ENCODE data around the gene MID1.

Gene MID1

DNA sequence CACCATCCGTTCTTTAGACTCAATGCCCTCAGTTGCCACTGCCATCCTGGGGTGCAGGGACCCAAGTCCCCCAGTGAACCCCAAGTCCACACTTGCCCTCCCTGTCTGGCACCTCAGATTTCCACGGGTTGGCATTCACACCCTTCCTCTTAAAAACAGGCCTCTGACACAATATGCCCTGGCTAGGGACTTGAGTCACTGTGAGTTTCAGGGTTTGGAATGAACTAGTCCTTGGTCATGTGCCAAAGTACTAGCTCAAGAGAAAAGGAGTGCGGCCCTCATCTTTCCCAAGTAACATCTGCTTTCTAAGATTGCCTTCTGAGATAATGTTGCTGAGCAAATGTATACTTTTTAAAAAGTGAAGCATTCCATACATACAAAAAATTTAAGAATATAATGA, 134.0 kb downstream of the MID1 start:
- no peaks in the 10 kb centered on the region for H3K27me3 ChIP-seq (replicated peaks; ENCODE audit: control insufficient read depth, insufficient read depth, low read length)
- TF ChIP-seq, protein P1, sequence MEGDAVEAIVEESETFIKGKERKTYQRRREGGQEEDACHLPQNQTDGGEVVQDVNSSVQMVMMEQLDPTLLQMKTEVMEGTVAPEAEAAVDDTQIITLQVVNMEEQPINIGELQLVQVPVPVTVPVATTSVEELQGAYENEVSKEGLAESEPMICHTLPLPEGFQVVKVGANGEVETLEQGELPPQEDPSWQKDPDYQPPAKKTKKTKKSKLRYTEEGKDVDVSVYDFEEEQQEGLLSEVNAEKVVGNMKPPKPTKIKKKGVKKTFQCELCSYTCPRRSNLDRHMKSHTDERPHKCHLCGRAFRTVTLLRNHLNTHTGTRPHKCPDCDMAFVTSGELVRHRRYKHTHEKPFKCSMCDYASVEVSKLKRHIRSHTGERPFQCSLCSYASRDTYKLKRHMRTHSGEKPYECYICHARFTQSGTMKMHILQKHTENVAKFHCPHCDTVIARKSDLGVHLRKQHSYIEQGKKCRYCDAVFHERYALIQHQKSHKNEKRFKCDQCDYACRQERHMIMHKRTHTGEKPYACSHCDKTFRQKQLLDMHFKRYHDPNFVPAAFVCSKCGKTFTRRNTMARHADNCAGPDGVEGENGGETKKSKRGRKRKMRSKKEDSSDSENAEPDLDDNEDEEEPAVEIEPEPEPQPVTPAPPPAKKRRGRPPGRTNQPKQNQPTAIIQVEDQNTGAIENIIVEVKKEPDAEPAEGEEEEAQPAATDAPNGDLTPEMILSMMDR (IDR thresholded peaks at IDR 0.05; ENCODE audit: insufficient read depth, low read length, poor library complexity, severe bottlenecking), result no peak
- no peak for DNase-seq (ENCODE audit: extremely low read depth, insufficient read length)
- H3K4me3 ChIP-seq (replicated peaks; ENCODE audit: low read depth, low read length), result no peak overlapping the region
- H3K36me3 ChIP-seq (ENCODE audit: control insufficient read depth, insufficient read depth, low read length), result no peaks in the 10 kb centered on the region

DNA sequence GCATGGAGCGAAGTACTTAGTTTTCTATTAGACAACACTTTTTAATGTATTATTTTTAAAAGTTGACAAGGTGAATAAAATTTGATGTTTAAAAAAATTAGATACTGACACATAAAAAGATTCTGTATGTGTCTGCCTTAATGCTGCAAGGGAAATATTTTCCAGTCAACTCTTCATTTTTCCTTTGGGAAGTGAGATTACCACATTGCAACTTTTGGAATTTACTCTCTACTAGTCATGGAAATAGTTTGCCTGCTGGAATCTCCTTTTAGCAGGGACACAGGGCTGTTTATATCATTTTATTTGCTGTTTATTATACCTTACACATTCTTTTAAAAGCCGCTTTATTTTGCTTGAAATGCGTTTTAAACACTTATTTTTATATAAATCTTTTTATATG, 135.1 kb downstream of the MID1 start:
- Histone ChIP-seq H3K36me3 (ENCODE audit: control insufficient read depth, insufficient read depth, low read length) (no peaks in the 10 kb centered on the region), H3K27me3 (replicated peaks; ENCODE audit: control insufficient read depth, insufficient read depth, low read length) (no peaks in the 10 kb centered on the region), H3K4me3 (replicated peaks; ENCODE audit: low read depth, low read length) (no peak overlapping the region)
- TF ChIP-seq, protein P1 (IDR thresholded peaks at IDR 0.05; ENCODE audit: insufficient read depth, low read length, poor library complexity, severe bottlenecking), result no peak
- no peak for DNase-seq (ENCODE audit: extremely low read depth, insufficient read length)

DNA sequence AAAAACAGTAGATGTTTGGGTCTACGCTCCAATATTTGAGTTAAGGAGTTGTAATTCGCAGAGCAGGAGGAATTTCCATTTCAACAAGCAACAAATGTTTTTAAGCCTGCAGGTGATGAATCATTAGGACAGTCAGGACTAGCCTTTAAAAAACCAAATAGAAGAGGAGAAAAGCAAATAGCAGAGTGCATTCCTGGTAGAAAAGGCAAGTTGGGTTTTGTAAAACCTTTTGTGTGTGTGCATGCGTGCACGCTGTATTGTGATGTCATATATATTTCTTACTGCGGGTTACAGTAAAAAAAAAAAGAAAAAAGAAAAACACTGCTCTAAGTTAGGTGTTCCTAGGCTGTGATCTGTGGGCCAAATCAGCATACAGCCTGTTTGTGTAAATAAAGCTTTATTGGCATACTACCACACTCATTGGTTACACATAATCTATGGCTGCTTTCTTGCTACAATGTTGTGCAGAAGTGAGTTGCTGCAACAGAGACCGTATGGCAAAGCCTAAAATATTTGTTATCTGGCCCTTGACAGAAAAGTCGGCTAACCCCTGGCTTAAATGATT, 135.6 kb downstream of the MID1 start:
- no peak overlapping the region for H3K4me3 ChIP-seq (replicated peaks; ENCODE audit: low read depth, low read length)
- DNase-seq (ENCODE audit: extremely low read depth, insufficient read length), result no peak
- no peaks in the 10 kb centered on the region for H3K27me3 ChIP-seq (replicated peaks; ENCODE audit: control insufficient read depth, insufficient read depth, low read length)
- TF ChIP-seq, protein P1 (IDR thresholded peaks at IDR 0.05; ENCODE audit: insufficient read depth, low read length, poor library complexity, severe bottlenecking), result no peak
- no peaks in the 10 kb centered on the region for H3K36me3 ChIP-seq (ENCODE audit: control insufficient read depth, insufficient read depth, low read length)

DNA sequence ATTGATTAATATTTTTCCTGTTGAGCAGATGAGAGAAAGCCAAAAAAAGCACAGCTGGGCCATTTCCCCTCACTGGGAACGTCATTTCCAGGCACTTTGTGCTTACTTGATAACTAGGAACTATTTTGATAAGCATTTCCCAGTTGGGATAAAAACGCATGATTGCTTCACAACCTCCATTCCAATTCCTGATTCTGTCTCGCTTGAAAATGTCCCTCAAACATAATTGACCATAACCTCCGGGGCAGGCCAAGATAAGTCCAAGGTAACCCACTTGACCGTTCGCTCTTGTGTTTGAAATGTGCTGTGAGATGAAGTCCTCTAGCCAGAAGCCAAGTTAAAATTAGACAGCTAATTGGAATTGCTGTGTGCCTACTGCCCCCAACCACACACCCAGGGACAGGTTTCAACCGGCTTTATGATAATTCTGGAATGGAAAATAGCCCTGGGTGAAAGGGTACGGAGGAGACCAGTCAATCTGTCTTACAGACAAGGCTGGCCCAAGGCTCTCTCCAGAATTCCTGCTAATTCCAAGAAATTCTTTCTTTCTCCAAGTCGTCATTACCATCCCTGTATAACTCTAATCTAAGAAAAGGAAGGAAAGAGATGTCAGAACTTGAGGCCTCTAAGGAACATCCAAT, 137.1 kb downstream of the MID1 start:
- TF ChIP-seq, protein P1 (IDR thresholded peaks at IDR 0.05; ENCODE audit: insufficient read depth, low read length, poor library complexity, severe bottlenecking), result no peak
- Histone ChIP-seq H3K36me3 (ENCODE audit: control insufficient read depth, insufficient read depth, low read length) (no peaks in the 10 kb centered on the region), H3K4me3 (replicated peaks; ENCODE audit: low read depth, low read length) (no peak overlapping the region)

DNA sequence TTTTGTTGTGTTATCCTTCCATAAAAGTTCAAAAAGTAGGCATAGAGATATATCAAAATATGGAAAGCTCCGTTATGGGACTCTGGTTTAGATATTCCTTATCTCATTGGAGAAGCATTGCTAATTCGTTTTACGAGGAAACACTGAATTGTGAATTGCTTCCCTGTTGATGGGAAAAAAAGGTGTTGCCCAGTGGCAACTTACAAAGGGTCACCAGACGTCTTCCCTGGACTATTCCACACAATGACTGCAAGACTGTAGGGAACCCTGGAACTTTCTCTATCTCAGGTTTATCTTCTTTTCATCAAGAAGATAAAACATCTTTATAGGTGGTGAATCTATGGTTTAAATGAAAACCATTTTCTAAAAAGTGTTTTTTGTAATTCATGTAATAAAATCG, 137.7 kb downstream of the MID1 start:
- no peak for DNase-seq (ENCODE audit: extremely low read depth, insufficient read length)
- no peak overlapping the region for H3K4me3 ChIP-seq (replicated peaks; ENCODE audit: low read depth, low read length)
- H3K27me3 ChIP-seq (replicated peaks; ENCODE audit: control insufficient read depth, insufficient read depth, low read length), result no peaks in the 10 kb centered on the region
- TF ChIP-seq, protein P1 (IDR thresholded peaks at IDR 0.05; ENCODE audit: insufficient read depth, low read length, poor library complexity, severe bottlenecking), result no peak
- H3K36me3 ChIP-seq (ENCODE audit: control insufficient read depth, insufficient read depth, low read length), result no peaks in the 10 kb centered on the region

More for the DNA sequence above, 137.1 kb downstream of the MID1 start:
- no peak for DNase-seq (ENCODE audit: extremely low read depth, insufficient read length)
- H3K27me3 ChIP-seq (replicated peaks; ENCODE audit: control insufficient read depth, insufficient read depth, low read length), result no peaks in the 10 kb centered on the region
